ENCODE data around the gene CAMK2D. TPM values are rescaled to one million over a fixed set of nuclear protein-coding genes. Genes with fewer than 3 reads are reported as not detected.

The CAMK2D gene
- total RNA-seq, 1 experiment from 2014 or later, result 165 TPM

- no peaks in the 10 kb centered on the region for H4K20me1 ChIP-seq (ENCODE audit: insufficient read depth, low read depth, low read length)
- H3K4me1 ChIP-seq (ENCODE audit: low read length), result no peaks in the 10 kb centered on the region
- H3K4me3 ChIP-seq (ENCODE audit: low read length), result no peak overlapping the region
- H3K9me2 ChIP-seq (replicated peaks; ENCODE audit: insufficient read depth, low read length), result no peaks in the 10 kb centered on the region
- H3K27me3 ChIP-seq (ENCODE audit: low read length), result no peaks in the 10 kb centered on the region
- no peak overlapping the region for H3K9ac ChIP-seq (ENCODE audit: low read length)
- no peak overlapping the region for H2AFZ ChIP-seq (ENCODE audit: low read length)
- no peak overlapping the region for H3K27ac ChIP-seq (ENCODE audit: low read length)
- DNase-seq, result no peak
- no peak overlapping the region for H3K4me2 ChIP-seq (ENCODE audit: low read depth, low read length, poor library complexity, severe bottlenecking)
- no peaks in the 10 kb centered on the region for H3K36me3 ChIP-seq (ENCODE audit: insufficient read depth, low read length)
- H3K79me2 ChIP-seq (ENCODE audit: low read length), result no peaks in the 10 kb centered on the region
- H3K9me3 ChIP-seq (ENCODE audit: low read length), result no peaks in the 10 kb centered on the region
Observed at GRCh38 chr4:113444386-113444785, 317.2 kb downstream of the CAMK2D start.

GRCh38 chr4:113442826-113443225, 318.7 kb downstream of the CAMK2D start:
- Histone ChIP-seq H3K9ac (ENCODE audit: low read length) (no peak overlapping the region), H3K4me1 (ENCODE audit: low read length) (no peaks in the 10 kb centered on the region), H3K9me3 (ENCODE audit: low read length) (no peaks in the 10 kb centered on the region), H3K4me2 (ENCODE audit: low read depth, low read length, poor library complexity, severe bottlenecking) (no peak overlapping the region), H3K27me3 (ENCODE audit: low read length) (no peaks in the 10 kb centered on the region), H4K20me1 (ENCODE audit: insufficient read depth, low read depth, low read length) (no peaks in the 10 kb centered on the region), H3K9me2 (replicated peaks; ENCODE audit: insufficient read depth, low read length) (no peaks in the 10 kb centered on the region), H2AFZ (ENCODE audit: low read length) (no peak overlapping the region), H3K79me2 (ENCODE audit: low read length) (no peaks in the 10 kb centered on the region), H3K27ac (ENCODE audit: low read length) (no peak overlapping the region), H3K4me3 (ENCODE audit: low read length) (no peak overlapping the region), H3K36me3 (ENCODE audit: insufficient read depth, low read length) (no peaks in the 10 kb centered on the region)
- no peak for DNase-seq

- Histone ChIP-seq H3K9me3 (ENCODE audit: low read length) (no peaks in the 10 kb centered on the region), H3K79me2 (ENCODE audit: low read length) (no peaks in the 10 kb centered on the region), H2AFZ (ENCODE audit: low read length) (no peak overlapping the region), H3K9me2 (replicated peaks; ENCODE audit: insufficient read depth, low read length) (no peaks in the 10 kb centered on the region), H3K4me3 (ENCODE audit: low read length) (no peak overlapping the region), H3K9ac (ENCODE audit: low read length) (no peak overlapping the region), H4K20me1 (ENCODE audit: insufficient read depth, low read depth, low read length) (no peaks in the 10 kb centered on the region), H3K27ac (ENCODE audit: low read length) (no peak overlapping the region), H3K4me1 (ENCODE audit: low read length) (peaks cover 10% of the 10 kb centered on the region), H3K36me3 (ENCODE audit: insufficient read depth, low read length) (no peaks in the 10 kb centered on the region), H3K4me2 (ENCODE audit: low read depth, low read length, poor library complexity, severe bottlenecking) (no peak overlapping the region), H3K27me3 (ENCODE audit: low read length) (no peaks in the 10 kb centered on the region)
- no peak for DNase-seq
Observed at GRCh38 chr4:113440371-113440770, 321.2 kb downstream of the CAMK2D start.

GRCh38 chr4:113438596-113438995, 322.9 kb downstream of the CAMK2D start:
- Histone ChIP-seq H3K4me3 (ENCODE audit: low read length) (no peak overlapping the region), H3K79me2 (ENCODE audit: low read length) (no peaks in the 10 kb centered on the region), H4K20me1 (ENCODE audit: insufficient read depth, low read depth, low read length) (no peaks in the 10 kb centered on the region), H3K36me3 (ENCODE audit: insufficient read depth, low read length) (no peaks in the 10 kb centered on the region), H3K9me2 (replicated peaks; ENCODE audit: insufficient read depth, low read length) (no peaks in the 10 kb centered on the region), H3K27ac (ENCODE audit: low read length) (no peak overlapping the region), H3K9me3 (ENCODE audit: low read length) (no peaks in the 10 kb centered on the region), H3K27me3 (ENCODE audit: low read length) (no peaks in the 10 kb centered on the region), H2AFZ (ENCODE audit: low read length) (no peak overlapping the region), H3K9ac (ENCODE audit: low read length) (no peak overlapping the region), H3K4me2 (ENCODE audit: low read depth, low read length, poor library complexity, severe bottlenecking) (no peak overlapping the region), H3K4me1 (ENCODE audit: low read length) (peaks cover 10% of the 10 kb centered on the region)
- DNase-seq, result no peak

- no peaks in the 10 kb centered on the region for H3K9me2 ChIP-seq (replicated peaks; ENCODE audit: insufficient read depth, low read length)
- H3K4me3 ChIP-seq (ENCODE audit: low read length), result no peak overlapping the region
- H3K9ac ChIP-seq (ENCODE audit: low read length), result no peak overlapping the region
- peaks cover 10% of the 10 kb centered on the region for H3K4me1 ChIP-seq (ENCODE audit: low read length)
- H3K79me2 ChIP-seq (ENCODE audit: low read length), result no peaks in the 10 kb centered on the region
- no peak overlapping the region for H3K4me2 ChIP-seq (ENCODE audit: low read depth, low read length, poor library complexity, severe bottlenecking)
- H3K27me3 ChIP-seq (ENCODE audit: low read length), result no peaks in the 10 kb centered on the region
- no peaks in the 10 kb centered on the region for H4K20me1 ChIP-seq (ENCODE audit: insufficient read depth, low read depth, low read length)
- DNase-seq, result no peak
- no peak overlapping the region for H3K27ac ChIP-seq (ENCODE audit: low read length)
- H2AFZ ChIP-seq (ENCODE audit: low read length), result no peak overlapping the region
- no peaks in the 10 kb centered on the region for H3K36me3 ChIP-seq (ENCODE audit: insufficient read depth, low read length)
- H3K9me3 ChIP-seq (ENCODE audit: low read length), result no peaks in the 10 kb centered on the region
Observed at GRCh38 chr4:113437129-113437528, 324.4 kb downstream of the CAMK2D start.

- Histone ChIP-seq H3K27ac (ENCODE audit: low read length) (no peak overlapping the region), H3K9me3 (ENCODE audit: low read length) (no peaks in the 10 kb centered on the region), H3K4me1 (ENCODE audit: low read length) (peaks cover 10% of the 10 kb centered on the region), H3K79me2 (ENCODE audit: low read length) (no peaks in the 10 kb centered on the region), H3K36me3 (ENCODE audit: insufficient read depth, low read length) (no peaks in the 10 kb centered on the region), H4K20me1 (ENCODE audit: insufficient read depth, low read depth, low read length) (no peaks in the 10 kb centered on the region), H3K9me2 (replicated peaks; ENCODE audit: insufficient read depth, low read length) (no peaks in the 10 kb centered on the region), H3K4me3 (ENCODE audit: low read length) (no peak overlapping the region), H3K9ac (ENCODE audit: low read length) (no peak overlapping the region), H2AFZ (ENCODE audit: low read length) (0 out of 2 replicates have a peak overlapping the region, but pooled peaks have one; percentile 11), H3K27me3 (ENCODE audit: low read length) (no peaks in the 10 kb centered on the region), H3K4me2 (ENCODE audit: low read depth, low read length, poor library complexity, severe bottlenecking) (peak overlapping the region; percentile 16)
- DNase-seq, result peak; percentile 63
Observed at GRCh38 chr4:113436360-113436759, 325.2 kb downstream of the CAMK2D start.

- DNase-seq, result peak; percentile 61
- H3K4me1 ChIP-seq (ENCODE audit: low read length), result peaks cover 10% of the 10 kb centered on the region
- H3K4me3 ChIP-seq (ENCODE audit: low read length), result no peak overlapping the region
- 0 out of 2 replicates have a peak overlapping the region, but pooled peaks have one; percentile 11 for H2AFZ ChIP-seq (ENCODE audit: low read length)
- H3K27ac ChIP-seq (ENCODE audit: low read length), result no peak overlapping the region
- no peaks in the 10 kb centered on the region for H3K27me3 ChIP-seq (ENCODE audit: low read length)
- peak overlapping the region; percentile 16 for H3K4me2 ChIP-seq (ENCODE audit: low read depth, low read length, poor library complexity, severe bottlenecking)
- no peaks in the 10 kb centered on the region for H3K36me3 ChIP-seq (ENCODE audit: insufficient read depth, low read length)
- H3K9me3 ChIP-seq (ENCODE audit: low read length), result no peaks in the 10 kb centered on the region
- H4K20me1 ChIP-seq (ENCODE audit: insufficient read depth, low read depth, low read length), result no peaks in the 10 kb centered on the region
- H3K79me2 ChIP-seq (ENCODE audit: low read length), result no peaks in the 10 kb centered on the region
- H3K9me2 ChIP-seq (replicated peaks; ENCODE audit: insufficient read depth, low read length), result no peaks in the 10 kb centered on the region
- no peak overlapping the region for H3K9ac ChIP-seq (ENCODE audit: low read length)
Observed at GRCh38 chr4:113435893-113436292, 325.6 kb downstream of the CAMK2D start.

GRCh38 chr4:113434247-113434587, 327.3 kb downstream of the CAMK2D start:
- no peak for DNase-seq
- Histone ChIP-seq H3K9me2 (replicated peaks; ENCODE audit: insufficient read depth, low read length) (no peaks in the 10 kb centered on the region), H3K36me3 (ENCODE audit: insufficient read depth, low read length) (no peaks in the 10 kb centered on the region), H4K20me1 (ENCODE audit: insufficient read depth, low read depth, low read length) (no peaks in the 10 kb centered on the region), H3K4me1 (ENCODE audit: low read length) (peaks cover 10% of the 10 kb centered on the region), H3K4me2 (ENCODE audit: low read depth, low read length, poor library complexity, severe bottlenecking) (no peak overlapping the region), H3K4me3 (ENCODE audit: low read length) (no peak overlapping the region), H3K9ac (ENCODE audit: low read length) (no peak overlapping the region), H3K79me2 (ENCODE audit: low read length) (no peaks in the 10 kb centered on the region), H3K27me3 (ENCODE audit: low read length) (no peaks in the 10 kb centered on the region), H3K9me3 (ENCODE audit: low read length) (no peaks in the 10 kb centered on the region), H3K27ac (ENCODE audit: low read length) (no peak overlapping the region), H2AFZ (ENCODE audit: low read length) (no peak overlapping the region)

All from Karpas-422 (cell line).